Lower leg skin (tissue), 4 donors: ENCODE results near the gene CD180. TPM values are rescaled to one million over a fixed set of nuclear protein-coding genes. Genes with fewer than 3 reads are reported as not detected.

Experiments used
- DNase-seq, 2 donors: peaks; one replicate each; pipeline ENCODE4 v3.0.0-alpha.2; 2019; ENCODE audit warnings: low spot score in 2 of 2
- H3K4me3 ChIP-seq: fragments of 200-600 bp; sonication (generic); 2 replicates; pipeline ENCODE4 v1.5.1; 2017; ENCODE audit warnings: mild to moderate bottlenecking, low read depth; ENCODE audit not compliant: poor library complexity, severe bottlenecking
- POLR2A ChIP-seq, 2 donors: fragments of 450-650 bp; IDR thresholded peaks; one replicate each; pipeline ENCODE4 v1.6.1; 2016 to 2017; ENCODE audit warnings: antibody characterized with exemption in 2 of 2, mild to moderate bottlenecking in 1 of 2, moderate library complexity in 1 of 2
- WGBS, 2 donors: methylation state at CpG; one replicate each; pipeline ENCODE4 v1.1.5; 2018; 5-methylcytosine and 5-hydroxymethylcytosine counted together
- intact Hi-C: fragments of 100-400 bp; cut with DNase I; formaldehyde crosslinking; loops from one replicate; pipeline ENCODE4 v1.15.0; 2023; ENCODE audit warnings: low total_unique reads
- total RNA-seq, 4 donors: library from RNA; depleted of rRNA; stranded (reverse); fragments of >200 nt; gene quantifications; one replicate each; pipeline ENCODE4 v1.1.0, GENCODE V29; 2016
- TF ChIP-seq, protein P1 (sequence below), 3 donors: fragments of 450-650 bp; IDR thresholded peaks; one replicate each; pipeline ENCODE4 v1.5.1; 2016; ENCODE audit warnings: antibody characterized with exemption in 3 of 3, mild to moderate bottlenecking in 3 of 3, moderate library complexity in 2 of 3

The CD180 gene
- total RNA-seq, 4 donors from 2014 or later, result 0.08 to 0.42 (median 0.27) TPM

DNA sequence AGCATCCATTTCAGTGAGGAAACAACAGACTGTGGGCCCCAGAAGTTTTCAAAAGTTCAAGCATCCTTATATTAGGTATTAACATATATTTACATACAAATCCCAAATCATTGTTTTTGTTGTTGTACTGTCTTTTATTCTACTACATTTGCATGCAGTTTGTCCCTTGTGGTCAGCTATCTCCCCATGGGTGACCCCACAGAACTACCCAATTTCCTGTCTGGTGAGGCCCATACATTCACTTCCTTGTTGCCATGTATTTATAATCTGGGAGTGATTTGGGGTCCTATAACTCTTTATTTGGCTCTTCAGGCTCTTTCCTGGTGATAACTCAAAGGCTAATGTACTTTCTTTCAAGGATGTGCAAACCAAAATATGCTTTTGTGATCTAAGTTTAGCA is 3.3 kb upstream of the CD180 start:
- DNase-seq, result no peak
- H3K4me3 ChIP-seq, result no peak overlapping the region
- intact Hi-C loops, result loop anchor here (10.0 kb wide), 1 partner anchor 215 kb away; no protein-coding TSS in a partner anchor
- no peak for TF ChIP-seq POLR2A (IDR thresholded peaks at IDR 0.05)
- TF ChIP-seq, protein P1, sequence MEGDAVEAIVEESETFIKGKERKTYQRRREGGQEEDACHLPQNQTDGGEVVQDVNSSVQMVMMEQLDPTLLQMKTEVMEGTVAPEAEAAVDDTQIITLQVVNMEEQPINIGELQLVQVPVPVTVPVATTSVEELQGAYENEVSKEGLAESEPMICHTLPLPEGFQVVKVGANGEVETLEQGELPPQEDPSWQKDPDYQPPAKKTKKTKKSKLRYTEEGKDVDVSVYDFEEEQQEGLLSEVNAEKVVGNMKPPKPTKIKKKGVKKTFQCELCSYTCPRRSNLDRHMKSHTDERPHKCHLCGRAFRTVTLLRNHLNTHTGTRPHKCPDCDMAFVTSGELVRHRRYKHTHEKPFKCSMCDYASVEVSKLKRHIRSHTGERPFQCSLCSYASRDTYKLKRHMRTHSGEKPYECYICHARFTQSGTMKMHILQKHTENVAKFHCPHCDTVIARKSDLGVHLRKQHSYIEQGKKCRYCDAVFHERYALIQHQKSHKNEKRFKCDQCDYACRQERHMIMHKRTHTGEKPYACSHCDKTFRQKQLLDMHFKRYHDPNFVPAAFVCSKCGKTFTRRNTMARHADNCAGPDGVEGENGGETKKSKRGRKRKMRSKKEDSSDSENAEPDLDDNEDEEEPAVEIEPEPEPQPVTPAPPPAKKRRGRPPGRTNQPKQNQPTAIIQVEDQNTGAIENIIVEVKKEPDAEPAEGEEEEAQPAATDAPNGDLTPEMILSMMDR (IDR thresholded peaks at IDR 0.05), result no peak

DNA sequence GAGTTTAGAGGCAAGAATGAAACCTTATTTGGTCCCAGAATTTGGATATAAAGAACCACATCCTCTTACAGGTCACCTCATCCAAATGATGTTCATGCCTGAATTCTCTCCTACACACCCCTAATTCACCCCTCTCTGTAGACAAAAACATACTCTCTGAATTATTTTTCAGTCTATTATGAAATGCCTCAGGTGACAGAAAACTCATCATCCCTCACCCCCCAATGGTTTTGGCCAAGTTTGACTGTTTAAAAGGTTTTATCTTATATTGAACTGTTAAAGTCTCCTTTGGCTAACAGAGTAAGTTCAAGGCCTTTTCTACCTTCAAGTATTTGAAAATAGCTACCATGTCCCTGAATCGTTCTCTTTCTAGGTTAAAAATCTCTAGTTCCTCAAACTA is 2.3 kb upstream of the CD180 start:
- no peak for DNase-seq
- intact Hi-C loops, result no loop called here
- no peak overlapping the region for H3K4me3 ChIP-seq
- WGBS, 2 donors, result 74 to 86% methylated on average over 1 of the region's 1 CpG
- TF ChIP-seq, protein P1 (IDR thresholded peaks at IDR 0.05), result no peak
- TF ChIP-seq POLR2A (IDR thresholded peaks at IDR 0.05), result no peak

DNA sequence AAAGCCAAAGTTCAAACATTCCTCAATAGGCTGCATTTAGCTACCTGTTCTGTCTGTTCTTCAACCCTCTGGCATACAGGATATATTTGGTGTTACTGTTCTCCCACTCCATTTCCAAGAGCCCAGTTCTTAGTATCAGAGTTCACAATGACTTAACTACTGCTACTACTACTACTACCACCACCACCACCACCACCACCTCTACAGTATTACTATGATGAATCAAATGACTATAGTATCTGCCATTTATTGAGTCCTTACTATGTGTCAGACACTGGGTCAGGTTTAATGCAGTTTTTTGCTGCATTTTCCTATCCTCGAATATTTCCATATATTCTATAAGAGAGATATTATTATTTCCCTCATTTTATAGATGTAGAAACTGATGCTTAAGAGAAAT is 937 bp upstream of the CD180 start:
- DNase-seq, result no peak
- H3K4me3 ChIP-seq, result no peak overlapping the region
- intact Hi-C loops, result no loop called here
- no peak for TF ChIP-seq POLR2A (IDR thresholded peaks at IDR 0.05)
- TF ChIP-seq, protein P1 (IDR thresholded peaks at IDR 0.05), result no peak
- WGBS, 2 donors, result 95 to 98% methylated on average over 1 of the region's 1 CpG

DNA sequence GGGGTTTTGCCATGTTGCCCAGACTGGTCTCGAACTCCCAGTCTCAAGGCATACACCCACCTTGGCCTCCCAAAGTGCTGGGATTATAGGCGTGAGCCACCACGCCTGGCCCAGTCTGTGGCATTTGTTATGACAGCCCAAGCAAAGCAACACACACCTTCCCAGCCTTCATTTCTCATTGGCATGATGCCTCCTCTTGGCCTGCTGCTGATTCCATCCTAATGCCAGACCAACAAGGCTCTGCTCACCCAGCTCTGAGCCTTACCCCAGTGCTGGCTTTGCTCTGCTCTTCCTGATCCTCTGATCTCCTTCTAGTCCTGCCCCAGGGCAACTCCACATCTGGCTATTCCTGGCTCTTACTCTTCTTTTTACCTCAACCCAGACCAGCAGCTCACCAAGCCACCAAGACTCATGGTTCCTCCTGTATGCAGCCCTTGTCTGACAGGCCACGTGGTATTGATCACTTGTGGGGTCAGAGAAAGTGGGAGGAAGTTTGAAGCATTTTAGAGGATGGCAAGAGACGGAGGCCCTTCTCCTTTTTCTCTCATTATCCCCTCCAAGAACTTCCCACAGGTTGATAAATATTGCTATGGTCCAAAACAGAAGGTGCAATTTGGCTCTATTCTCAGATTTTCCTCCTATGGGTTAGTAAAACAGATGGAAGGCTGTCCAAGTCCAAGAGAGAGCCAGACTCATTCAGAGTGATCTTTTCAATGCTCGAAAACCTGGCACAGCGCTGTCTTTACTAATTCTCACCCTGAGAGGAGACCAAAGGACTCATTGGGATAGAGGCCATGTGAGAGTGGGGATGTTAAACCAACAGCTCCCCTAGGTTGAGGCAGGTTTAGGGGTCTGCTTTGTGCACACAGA is 958 bp downstream of the CD180 start:
- no peak for DNase-seq
- H3K4me3 ChIP-seq, result no peak overlapping the region
- no peak for TF ChIP-seq POLR2A (IDR thresholded peaks at IDR 0.05)
- TF ChIP-seq, protein P1 (IDR thresholded peaks at IDR 0.05), result no peak
- intact Hi-C loops, result no loop called here
- 87 to 88% methylated on average over 7 of the region's 7 CpGs for WGBS, 2 donors

DNA sequence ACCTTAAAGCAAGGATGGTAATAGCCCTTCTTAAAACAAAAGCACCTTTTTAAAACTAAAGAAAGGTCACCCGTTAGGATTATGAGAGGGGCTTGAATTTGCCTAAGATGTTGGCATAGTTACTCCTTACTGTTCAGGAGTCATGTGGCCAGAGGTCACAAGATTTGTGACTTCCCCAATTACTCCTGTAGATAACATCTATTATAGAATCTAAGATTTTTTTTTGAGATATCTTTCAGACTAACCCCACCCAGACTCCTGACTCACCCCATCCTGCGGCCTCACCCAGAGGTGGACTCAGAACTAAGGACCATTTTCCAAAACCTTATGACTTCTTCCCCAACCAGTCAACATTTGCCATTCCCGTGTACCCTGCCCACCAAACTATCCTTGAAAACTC is 2.4 kb downstream of the CD180 start:
- no peak overlapping the region for H3K4me3 ChIP-seq
- no peak for DNase-seq
- intact Hi-C loops, result no loop called here
- WGBS, 2 donors, result 86 to 89% methylated on average over 3 of the region's 3 CpGs
- TF ChIP-seq, protein P1 (IDR thresholded peaks at IDR 0.05), result no peak
- no peak for TF ChIP-seq POLR2A (IDR thresholded peaks at IDR 0.05)

DNA sequence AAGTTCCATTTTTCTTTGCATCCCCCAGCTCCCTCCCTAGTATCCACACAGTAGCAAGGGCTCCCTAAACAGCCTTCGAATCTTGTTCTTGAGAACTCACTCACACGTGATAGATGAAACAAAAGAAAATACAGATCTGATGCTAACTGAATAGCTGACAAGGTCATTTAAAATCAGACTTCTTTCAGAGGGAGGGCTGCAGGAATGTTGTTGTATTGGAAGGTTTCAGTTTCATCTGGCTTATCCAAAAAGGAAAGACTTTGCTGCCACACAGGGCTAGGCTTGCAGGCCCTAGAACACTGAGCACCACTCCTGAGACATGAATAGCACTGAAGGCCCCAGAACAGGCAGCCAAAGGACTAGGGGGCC is 3.2 kb downstream of the CD180 start:
- no peak for DNase-seq

More for the DNA sequence above, 3.2 kb downstream of the CD180 start:
- intact Hi-C loops, result no loop called here
- TF ChIP-seq POLR2A (IDR thresholded peaks at IDR 0.05), result no peak
- TF ChIP-seq, protein P1 (IDR thresholded peaks at IDR 0.05), result no peak
- H3K4me3 ChIP-seq, result no peak overlapping the region
- 26 to 30% methylated on average over 2 of the region's 2 CpGs for WGBS, 2 donors
